WTC11 (cell line): ENCODE data around the gene MAPK14.

Source experiments
- CREM ChIP-seq: sonication (generic); formaldehyde crosslinking; IDR thresholded peaks from 2 replicates; pipeline ENCODE4 v1.8.1; 2022; ENCODE audit warnings: mild to moderate bottlenecking, missing genetic modification reagents, moderate library complexity
- CTCF ChIP-seq: fragments of 200-600 bp; IDR thresholded peaks from 2 replicates; pipeline ENCODE4 v1.8.0; 2022; ENCODE audit warnings: antibody characterized with exemption
- IRF1 ChIP-seq: sonication (generic); formaldehyde crosslinking; IDR thresholded peaks from 2 replicates; pipeline ENCODE4 v1.8.0; 2023; ENCODE audit warnings: missing genetic modification reagents
- PREB ChIP-seq: sonication (generic); formaldehyde crosslinking; IDR thresholded peaks from 2 replicates; pipeline ENCODE4 v1.8.1; 2022; ENCODE audit warnings: mild to moderate bottlenecking, missing genetic modification reagents, moderate library complexity, borderline replicate concordance
- ZNF317 ChIP-seq: sonication (generic); formaldehyde crosslinking; IDR thresholded peaks from 2 replicates; pipeline ENCODE4 v1.8.1; 2023; ENCODE audit warnings: low read depth, mild to moderate bottlenecking, moderate library complexity, missing genetic modification reagents, borderline replicate concordance
- ZNF416 ChIP-seq: fragments of 250-450 bp; sonication (Bioruptor Pico); IDR thresholded peaks from 2 replicates; pipeline ENCODE4 v1.9.0; 2021; ENCODE audit warnings: mild to moderate bottlenecking, inconsistent platforms
- TF ChIP-seq, protein P1 (sequence below): sonication (generic); formaldehyde crosslinking; IDR thresholded peaks from 2 replicates; pipeline ENCODE4 v1.8.0; 2022; ENCODE audit warnings: mild to moderate bottlenecking, missing genetic modification reagents
- TF ChIP-seq, protein P2 (sequence below): sonication (generic); formaldehyde crosslinking; IDR thresholded peaks from 2 replicates; pipeline ENCODE4 v1.8.1; 2022; ENCODE audit warnings: low read depth, mild to moderate bottlenecking, moderate library complexity, missing genetic modification reagents, borderline replicate concordance
- TF ChIP-seq, protein P3 (sequence below): sonication (generic); formaldehyde crosslinking; IDR thresholded peaks from 2 replicates; pipeline ENCODE4 v1.8.1; 2022; ENCODE audit warnings: low read depth, missing genetic modification reagents, borderline replicate concordance
- TF ChIP-seq, protein P4 (sequence below): sonication (generic); formaldehyde crosslinking; IDR thresholded peaks from 2 replicates; pipeline ENCODE4 v1.8.1; 2023; ENCODE audit warnings: mild to moderate bottlenecking, missing genetic modification reagents, borderline replicate concordance

GRCh38 chr6:36076178-36077063, 48.8 kb downstream of the MAPK14 start:
- TF ChIP-seq, protein P1, sequence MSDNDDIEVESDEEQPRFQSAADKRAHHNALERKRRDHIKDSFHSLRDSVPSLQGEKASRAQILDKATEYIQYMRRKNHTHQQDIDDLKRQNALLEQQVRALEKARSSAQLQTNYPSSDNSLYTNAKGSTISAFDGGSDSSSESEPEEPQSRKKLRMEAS (CRISPR knock-in tag) = no peak
- TF ChIP-seq IRF1 (CRISPR knock-in tag) (no peak), PREB (no peak), ZNF317 (CRISPR knock-in tag) (no peak), CTCF (no peak), CREM (no peak), ZNF416 (CRISPR knock-in tag) (no peak)
- TF ChIP-seq, protein P2, sequence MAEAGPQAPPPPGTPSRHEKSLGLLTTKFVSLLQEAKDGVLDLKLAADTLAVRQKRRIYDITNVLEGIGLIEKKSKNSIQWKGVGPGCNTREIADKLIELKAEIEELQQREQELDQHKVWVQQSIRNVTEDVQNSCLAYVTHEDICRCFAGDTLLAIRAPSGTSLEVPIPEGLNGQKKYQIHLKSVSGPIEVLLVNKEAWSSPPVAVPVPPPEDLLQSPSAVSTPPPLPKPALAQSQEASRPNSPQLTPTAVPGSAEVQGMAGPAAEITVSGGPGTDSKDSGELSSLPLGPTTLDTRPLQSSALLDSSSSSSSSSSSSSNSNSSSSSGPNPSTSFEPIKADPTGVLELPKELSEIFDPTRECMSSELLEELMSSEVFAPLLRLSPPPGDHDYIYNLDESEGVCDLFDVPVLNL (CRISPR knock-in tag) = no peak
- TF ChIP-seq, protein P3, sequence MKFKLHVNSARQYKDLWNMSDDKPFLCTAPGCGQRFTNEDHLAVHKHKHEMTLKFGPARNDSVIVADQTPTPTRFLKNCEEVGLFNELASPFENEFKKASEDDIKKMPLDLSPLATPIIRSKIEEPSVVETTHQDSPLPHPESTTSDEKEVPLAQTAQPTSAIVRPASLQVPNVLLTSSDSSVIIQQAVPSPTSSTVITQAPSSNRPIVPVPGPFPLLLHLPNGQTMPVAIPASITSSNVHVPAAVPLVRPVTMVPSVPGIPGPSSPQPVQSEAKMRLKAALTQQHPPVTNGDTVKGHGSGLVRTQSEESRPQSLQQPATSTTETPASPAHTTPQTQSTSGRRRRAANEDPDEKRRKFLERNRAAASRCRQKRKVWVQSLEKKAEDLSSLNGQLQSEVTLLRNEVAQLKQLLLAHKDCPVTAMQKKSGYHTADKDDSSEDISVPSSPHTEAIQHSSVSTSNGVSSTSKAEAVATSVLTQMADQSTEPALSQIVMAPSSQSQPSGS (CRISPR knock-in tag) = no peak
- TF ChIP-seq, protein P4, sequence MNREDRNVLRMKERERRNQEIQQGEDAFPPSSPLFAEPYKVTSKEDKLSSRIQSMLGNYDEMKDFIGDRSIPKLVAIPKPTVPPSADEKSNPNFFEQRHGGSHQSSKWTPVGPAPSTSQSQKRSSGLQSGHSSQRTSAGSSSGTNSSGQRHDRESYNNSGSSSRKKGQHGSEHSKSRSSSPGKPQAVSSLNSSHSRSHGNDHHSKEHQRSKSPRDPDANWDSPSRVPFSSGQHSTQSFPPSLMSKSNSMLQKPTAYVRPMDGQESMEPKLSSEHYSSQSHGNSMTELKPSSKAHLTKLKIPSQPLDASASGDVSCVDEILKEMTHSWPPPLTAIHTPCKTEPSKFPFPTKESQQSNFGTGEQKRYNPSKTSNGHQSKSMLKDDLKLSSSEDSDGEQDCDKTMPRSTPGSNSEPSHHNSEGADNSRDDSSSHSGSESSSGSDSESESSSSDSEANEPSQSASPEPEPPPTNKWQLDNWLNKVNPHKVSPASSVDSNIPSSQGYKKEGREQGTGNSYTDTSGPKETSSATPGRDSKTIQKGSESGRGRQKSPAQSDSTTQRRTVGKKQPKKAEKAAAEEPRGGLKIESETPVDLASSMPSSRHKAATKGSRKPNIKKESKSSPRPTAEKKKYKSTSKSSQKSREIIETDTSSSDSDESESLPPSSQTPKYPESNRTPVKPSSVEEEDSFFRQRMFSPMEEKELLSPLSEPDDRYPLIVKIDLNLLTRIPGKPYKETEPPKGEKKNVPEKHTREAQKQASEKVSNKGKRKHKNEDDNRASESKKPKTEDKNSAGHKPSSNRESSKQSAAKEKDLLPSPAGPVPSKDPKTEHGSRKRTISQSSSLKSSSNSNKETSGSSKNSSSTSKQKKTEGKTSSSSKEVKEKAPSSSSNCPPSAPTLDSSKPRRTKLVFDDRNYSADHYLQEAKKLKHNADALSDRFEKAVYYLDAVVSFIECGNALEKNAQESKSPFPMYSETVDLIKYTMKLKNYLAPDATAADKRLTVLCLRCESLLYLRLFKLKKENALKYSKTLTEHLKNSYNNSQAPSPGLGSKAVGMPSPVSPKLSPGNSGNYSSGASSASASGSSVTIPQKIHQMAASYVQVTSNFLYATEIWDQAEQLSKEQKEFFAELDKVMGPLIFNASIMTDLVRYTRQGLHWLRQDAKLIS (CRISPR knock-in tag) = no peak
